Embryonic facial prominence (tissue), 1 donor: ENCODE data around the gene GLDC.

Experiments used
- DNase-seq: peaks from one replicate; pipeline ENCODE4 v3.0.0-alpha.2; 2016; ENCODE audit errors: extremely low spot score

The GLDC gene

GRCh38 chr9:6620796-6621195, 24.7 kb downstream of the GLDC start:
- no peak for DNase-seq

- DNase-seq, result no peak
Measured at GRCh38 chr9:6620353-6620752, 25.2 kb downstream of the GLDC start.

- no peak for DNase-seq
Measured at GRCh38 chr9:6619909-6620308, 25.6 kb downstream of the GLDC start.

GRCh38 chr9:6616951-6617602, 28.5 kb downstream of the GLDC start:
- DNase-seq, result no peak

GRCh38 chr9:6614489-6614888, 31.0 kb downstream of the GLDC start:
- DNase-seq, result no peak

GRCh38 chr9:6611865-6612264, 33.7 kb downstream of the GLDC start:
- no peak for DNase-seq

GRCh38 chr9:6610073-6610472, 35.5 kb downstream of the GLDC start:
- no peak for DNase-seq

- no peak for DNase-seq
Measured at GRCh38 chr9:6609497-6610016, 36.0 kb downstream of the GLDC start.

- DNase-seq, result no peak
Measured at GRCh38 chr9:6605202-6605601, 40.3 kb downstream of the GLDC start.

GRCh38 chr9:6600426-6600825, 45.1 kb downstream of the GLDC start:
- DNase-seq, result no peak

GRCh38 chr9:6600006-6600405, 45.5 kb downstream of the GLDC start:
- no peak for DNase-seq

GRCh38 chr9:6598249-6598725, 47.2 kb downstream of the GLDC start:
- no peak for DNase-seq

- DNase-seq, result no peak
Measured at GRCh38 chr9:6592791-6593190, 52.7 kb downstream of the GLDC start.

- no peak for DNase-seq
Measured at GRCh38 chr9:6592231-6592630, 53.3 kb downstream of the GLDC start.

GRCh38 chr9:6590772-6591384, 54.7 kb downstream of the GLDC start:
- no peak for DNase-seq

- DNase-seq, result no peak
Measured at GRCh38 chr9:6590334-6590733, 55.2 kb downstream of the GLDC start.

GRCh38 chr9:6584881-6585597, 60.5 kb downstream of the GLDC start:
- no peak for DNase-seq

- DNase-seq, result no peak
Measured at GRCh38 chr9:6581253-6581652, 64.3 kb downstream of the GLDC start.

- no peak for DNase-seq
Measured at GRCh38 chr9:6579613-6580012, 65.9 kb downstream of the GLDC start.

GRCh38 chr9:6576987-6577386, 68.5 kb downstream of the GLDC start:
- DNase-seq, result no peak

GRCh38 chr9:6575324-6576034, 70.0 kb downstream of the GLDC start:
- peak; percentile 2 for DNase-seq

GRCh38 chr9:6567140-6567591, 78.4 kb downstream of the GLDC start:
- no peak for DNase-seq
